Measurements from ENCODE around the gene TBC1D25. TPM values are rescaled to one million over a fixed set of nuclear protein-coding genes. Genes with fewer than 3 reads are reported as not detected.

The TBC1D25 gene
- total and polyA plus RNA-seq, 2 of the 4 experiments (the other 2 are of a cell fraction) = 11.3 to 15.9 TPM

GRCh38 chrX:48507246-48507645 is 32.3 kb upstream of the TBC1D25 start:
- Histone ChIP-seq H2BK5ac (ENCODE audit: low read depth, low read length, poor library complexity, severe bottlenecking) (no peak overlapping the region), H4K5ac (ENCODE audit: low read depth, low read length) (no peak overlapping the region), H4K8ac (ENCODE audit: low read depth in 2 of 2, low read length in 2 of 2) (no peak overlapping the region), H3K56ac (ENCODE audit: extremely low read depth, insufficient read depth, low read length) (no peak overlapping the region), H3K9me3 (ENCODE audit: control insufficient read depth, insufficient read depth, low read length) (no peaks in the 10 kb centered on the region), H3K4ac (ENCODE audit: low read depth, low read length) (no peak overlapping the region), H3K9ac (ENCODE audit: low read depth, low read length) (no peak overlapping the region), H3K9me1 (ENCODE audit: insufficient read depth, low read length) (no peaks in the 10 kb centered on the region), H3K4me2 (ENCODE audit: low read depth, low read length) (no peak overlapping the region), H3K23ac (ENCODE audit: low read depth, low read length) (no peak overlapping the region), H3K36me3 (ENCODE audit: control insufficient read depth, insufficient read depth, low read length) (no peaks in the 10 kb centered on the region; the same call in 1 of the 2 replicates), H4K91ac (ENCODE audit: insufficient read depth, low read depth, low read length) (no peak overlapping the region), H4K20me1 (ENCODE audit: insufficient read depth, low read length) (no peaks in the 10 kb centered on the region), H3K27me3 (ENCODE audit: control insufficient read depth, insufficient read depth, low read length) (no peaks in the 10 kb centered on the region; the same call in 1 of the 2 replicates), H3K4me1 (ENCODE audit: control insufficient read depth, insufficient read depth, low read length) (no peaks in the 10 kb centered on the region), H2BK15ac (ENCODE audit: low read depth, low read length) (no peak overlapping the region), H2AK9ac (replicated peaks; ENCODE audit: low read depth, low read length, poor library complexity) (no peak overlapping the region), H3K14ac (replicated peaks; ENCODE audit: low read depth, low read length) (no peak overlapping the region), H2BK120ac (ENCODE audit: low read depth, low read length) (no peak overlapping the region), H3K79me1 (ENCODE audit: low read depth in 1 of 2, low read length in 2 of 2) (peaks cover 6 to 12% of the 10 kb centered on the region in 2 experiments; a peak in 3 of 4 replicates), H2AK5ac (ENCODE audit: low read depth, low read length) (no peak overlapping the region), H3K4me3 (ENCODE audit: insufficient read depth, low read depth, low read length) (no peak overlapping the region), H3K18ac (ENCODE audit: low read depth, low read length) (no peak overlapping the region), H2AFZ (replicated peaks; ENCODE audit: low read length, poor library complexity) (no peak overlapping the region), H2BK20ac (ENCODE audit: low read depth, low read length) (no peak overlapping the region), H3K27ac (ENCODE audit: insufficient read depth, low read length) (no peak overlapping the region)
- dilution Hi-C loops (cut with HindIII; ENCODE audit: low sequenced_read_pairs, unreplicated experiment) = no loop called here
- TF ChIP-seq SMC3 (IDR thresholded peaks at IDR 0.05; ENCODE audit: low read depth, low read length) (no peak), RAD21 (IDR thresholded peaks at IDR 0.05; ENCODE audit: low read length) (no peak), RFX5 (IDR thresholded peaks at IDR 0.05; ENCODE audit: low read depth, low read length) (no peak), USF2 (IDR thresholded peaks at IDR 0.05; ENCODE audit: low read depth, low read length) (no peak), MAFK (IDR thresholded peaks at IDR 0.05; ENCODE audit: low read depth, low read length) (no peak), MAZ (IDR thresholded peaks at IDR 0.05; ENCODE audit: borderline replicate concordance, low read depth, low read length) (no peak), CHD1 (IDR thresholded peaks at IDR 0.05; ENCODE audit: low read depth, low read length) (no peak), RCOR1 (IDR thresholded peaks at IDR 0.05; ENCODE audit: insufficient replicate concordance, low read length) (no peak)
- ChIA-PET POLR2A (ENCODE audit: unreplicated experiment) (no interaction called here), CTCF (interaction anchor here (0.9 kb wide), 1 partner anchor 13 kb away, joined by 4 read pairs; no protein-coding TSS in a partner anchor)
- BruUV-seq (replicated peaks) = no TSS peak
- no CpG with 5 or more reads among the region's 5 CpGs for WGBS, 2 experiments (ENCODE audit: extremely low coverage in 2 of 2, insufficient read length in 1 of 2)
- ATAC-seq (ENCODE audit: low read depth) = no peak
- in situ Hi-C loops (cut with MboI; ENCODE audit: low sequenced_read_pairs) = no loop called here
- DNase-seq = no peak
- intact Hi-C loops (cut with micrococcal nuclease) = no loop called here

Measured in IMR-90 (cell line).